Measurements from ENCODE around the gene FAHD2A. TPM values are rescaled to one million over a fixed set of nuclear protein-coding genes. Genes with fewer than 3 reads are reported as not detected.
"Not testable (repeated sequence)": the region's sequence is repeated elsewhere in the genome, so short reads cannot be mapped to it uniquely, and the experiment has no call there.

Gene FAHD2A
- total RNA-seq, 1 experiment from 2014 or later = 49.3 TPM

DNA sequence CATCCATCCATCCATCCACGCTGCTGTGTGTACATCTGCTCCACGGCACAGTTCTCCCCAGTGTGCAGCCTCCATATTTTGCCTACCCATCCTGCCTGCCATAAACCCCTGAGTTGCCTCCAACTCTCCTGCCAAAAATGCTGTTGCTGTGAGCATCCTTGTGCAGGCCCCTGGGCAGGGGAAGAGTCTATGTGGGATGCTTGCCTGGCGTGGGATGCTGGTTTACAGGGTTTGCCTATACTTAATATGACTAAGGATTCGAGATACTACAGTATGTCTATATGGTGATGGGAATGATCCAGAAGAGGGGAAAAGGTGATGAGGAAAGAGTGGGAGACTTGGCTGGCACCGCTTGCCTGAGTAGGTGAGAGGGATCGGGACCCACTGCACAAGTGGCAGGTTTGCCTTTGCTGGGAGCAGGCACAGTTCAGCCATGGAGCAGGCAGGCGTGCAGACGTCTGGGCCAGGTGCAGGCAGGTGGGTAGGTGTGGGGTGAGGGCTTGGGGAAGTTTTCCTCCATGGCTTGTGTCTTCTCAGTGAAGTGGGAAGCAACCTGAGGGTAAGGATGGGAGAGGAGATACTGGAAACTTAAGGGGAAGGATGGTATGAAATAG, 30.2 kb upstream of the FAHD2A start:
- H3K4me3 ChIP-seq (ENCODE audit: insufficient read depth, low read depth, low read length) = no peak overlapping the region
- H3K27me3 ChIP-seq (ENCODE audit: control insufficient read depth, insufficient read depth, low read length) = no peaks in the 10 kb centered on the region
- H3K36me3 ChIP-seq (replicated peaks; ENCODE audit: control insufficient read depth, insufficient read depth, low read length) = no peaks in the 10 kb centered on the region
- peak; percentile 14 for DNase-seq

DNA sequence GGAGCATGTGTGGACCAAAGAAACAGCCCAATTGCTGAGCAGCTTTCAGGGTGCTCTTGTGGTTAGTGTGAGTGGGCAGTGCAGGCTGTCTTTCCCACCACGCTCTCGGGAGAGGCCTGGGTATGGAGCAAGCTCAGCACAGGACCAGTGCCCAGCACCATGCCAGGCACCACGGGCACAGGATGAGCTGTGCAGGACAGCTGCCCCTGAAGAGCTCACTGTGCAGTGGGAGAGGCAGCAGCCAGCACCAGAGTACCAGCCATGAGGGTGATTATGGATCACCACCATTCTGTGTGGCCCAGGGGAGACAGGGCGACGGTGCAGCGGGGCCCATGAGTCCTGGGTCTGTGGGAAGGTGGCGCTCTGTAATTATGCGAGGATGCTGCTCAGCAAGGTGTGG, 29.7 kb upstream of the FAHD2A start:
- H3K4me3 ChIP-seq (ENCODE audit: insufficient read depth, low read depth, low read length) = no peak overlapping the region
- no peaks in the 10 kb centered on the region for H3K27me3 ChIP-seq (ENCODE audit: control insufficient read depth, insufficient read depth, low read length)
- peak; percentile 30 for DNase-seq
- H3K36me3 ChIP-seq (replicated peaks; ENCODE audit: control insufficient read depth, insufficient read depth, low read length) = no peaks in the 10 kb centered on the region

DNA sequence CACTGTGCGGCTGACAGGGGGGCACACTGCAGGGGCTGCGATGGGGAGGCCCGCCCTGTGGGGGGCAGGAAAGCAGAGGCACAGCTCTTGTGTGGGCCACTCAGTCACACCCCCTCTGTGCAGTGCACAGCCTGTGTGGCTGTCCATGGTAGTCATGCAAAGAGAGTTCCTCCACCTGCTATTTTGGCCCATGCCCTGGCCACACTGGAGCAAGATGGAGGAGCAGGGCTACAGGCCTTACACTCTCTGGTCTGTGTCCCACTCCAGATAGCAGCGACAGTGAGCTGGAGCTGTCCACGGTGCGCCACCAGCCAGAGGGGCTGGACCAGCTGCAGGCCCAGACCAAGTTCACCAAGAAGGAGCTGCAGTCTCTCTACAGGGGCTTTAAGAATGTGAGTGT, 28.5 kb upstream of the FAHD2A start:
- peak; percentile 37 for DNase-seq
- no peaks in the 10 kb centered on the region for H3K27me3 ChIP-seq (ENCODE audit: control insufficient read depth, insufficient read depth, low read length)
- no peak overlapping the region for H3K4me3 ChIP-seq (ENCODE audit: insufficient read depth, low read depth, low read length)
- no peaks in the 10 kb centered on the region for H3K36me3 ChIP-seq (replicated peaks; ENCODE audit: control insufficient read depth, insufficient read depth, low read length)

DNA sequence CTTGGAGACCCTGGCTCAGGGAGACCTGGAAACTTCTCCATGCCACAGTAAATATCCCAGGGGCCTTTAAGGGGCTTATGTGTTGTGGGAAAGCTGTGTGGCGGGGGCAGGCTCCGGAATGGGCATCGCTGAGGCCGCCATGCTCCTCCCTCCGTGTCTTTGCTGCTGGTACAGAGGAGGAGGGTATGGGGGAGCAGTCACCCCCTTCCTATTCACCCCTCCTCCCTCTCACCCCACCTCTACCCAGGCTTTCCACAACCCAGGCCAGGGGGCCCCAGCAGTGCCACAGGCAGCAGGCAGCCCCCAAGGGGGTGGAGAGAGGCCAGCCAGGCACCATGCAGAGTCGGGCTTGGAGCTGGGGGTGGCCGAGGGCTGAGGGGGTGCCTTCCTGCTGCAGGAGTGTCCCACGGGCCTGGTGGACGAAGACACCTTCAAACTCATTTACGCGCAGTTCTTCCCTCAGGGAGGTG, 28.0 kb upstream of the FAHD2A start:
- Histone ChIP-seq H3K36me3 (replicated peaks; ENCODE audit: control insufficient read depth, insufficient read depth, low read length) (no peaks in the 10 kb centered on the region), H3K4me3 (ENCODE audit: insufficient read depth, low read depth, low read length) (no peak overlapping the region), H3K27me3 (ENCODE audit: control insufficient read depth, insufficient read depth, low read length) (no peaks in the 10 kb centered on the region)
- DNase-seq = peak; percentile 36

DNA sequence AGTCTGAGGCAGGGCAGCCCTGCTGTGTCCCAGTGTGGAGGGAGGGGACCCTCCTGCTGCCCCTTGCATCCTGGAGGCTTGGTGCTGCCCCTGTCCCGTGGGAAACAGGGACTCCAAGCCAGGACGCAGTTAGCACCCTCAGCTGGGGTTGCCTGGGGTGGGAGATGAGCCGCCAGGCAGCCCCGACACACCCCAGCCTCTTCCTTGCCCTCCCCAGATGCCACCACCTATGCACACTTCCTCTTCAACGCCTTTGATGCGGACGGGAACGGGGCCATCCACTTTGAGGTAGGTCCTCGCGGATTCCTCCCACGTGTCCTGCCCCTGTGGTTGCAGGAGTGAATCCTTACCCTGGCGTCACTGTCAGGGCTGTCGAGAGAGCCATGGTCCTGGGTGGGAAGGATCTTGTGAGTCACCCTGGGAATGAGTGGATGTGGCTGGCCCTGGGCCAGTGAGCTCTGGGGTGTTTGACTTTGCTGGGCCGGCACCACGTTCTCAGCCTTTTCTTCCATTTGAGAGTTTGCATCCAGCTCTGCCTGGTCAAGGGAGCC, 27.5 kb upstream of the FAHD2A start:
- no peak for DNase-seq
- no peaks in the 10 kb centered on the region for H3K27me3 ChIP-seq (ENCODE audit: control insufficient read depth, insufficient read depth, low read length)
- no peaks in the 10 kb centered on the region for H3K36me3 ChIP-seq (replicated peaks; ENCODE audit: control insufficient read depth, insufficient read depth, low read length)
- no peak overlapping the region for H3K4me3 ChIP-seq (ENCODE audit: insufficient read depth, low read depth, low read length)

DNA sequence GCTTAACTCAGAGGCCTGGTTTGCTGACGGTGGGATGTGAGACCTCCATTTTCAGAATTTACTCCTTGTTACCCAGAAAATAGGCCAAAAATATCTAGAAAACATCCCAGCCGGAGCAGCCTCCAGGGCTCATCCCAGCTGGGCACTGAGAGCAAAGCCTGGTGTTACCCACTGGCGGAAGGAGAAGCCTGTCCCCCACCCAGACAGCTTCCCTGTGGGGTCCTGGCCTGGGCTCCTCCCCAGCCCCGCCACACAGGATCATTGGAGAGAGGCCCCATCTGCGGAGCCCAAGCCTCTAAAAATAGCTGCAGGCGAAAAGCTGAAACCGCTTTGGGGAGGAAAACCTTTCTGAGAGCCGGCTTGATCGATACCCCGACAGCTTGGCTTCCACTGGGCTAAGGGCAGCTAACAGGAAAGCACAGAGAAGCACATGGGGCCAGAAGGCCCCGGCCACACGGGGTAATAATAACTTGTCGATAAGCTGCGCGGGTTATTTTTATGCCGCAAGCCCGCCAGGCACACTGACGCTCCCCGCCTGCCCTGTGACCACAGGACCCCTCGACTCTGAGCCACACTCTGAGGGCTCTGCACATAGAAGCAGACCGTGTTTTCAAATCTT, 26.9 kb upstream of the FAHD2A start:
- no peaks in the 10 kb centered on the region for H3K27me3 ChIP-seq (ENCODE audit: control insufficient read depth, insufficient read depth, low read length)
- no peak overlapping the region for H3K4me3 ChIP-seq (ENCODE audit: insufficient read depth, low read depth, low read length)
- DNase-seq = no peak
- no peaks in the 10 kb centered on the region for H3K36me3 ChIP-seq (replicated peaks; ENCODE audit: control insufficient read depth, insufficient read depth, low read length)

DNA sequence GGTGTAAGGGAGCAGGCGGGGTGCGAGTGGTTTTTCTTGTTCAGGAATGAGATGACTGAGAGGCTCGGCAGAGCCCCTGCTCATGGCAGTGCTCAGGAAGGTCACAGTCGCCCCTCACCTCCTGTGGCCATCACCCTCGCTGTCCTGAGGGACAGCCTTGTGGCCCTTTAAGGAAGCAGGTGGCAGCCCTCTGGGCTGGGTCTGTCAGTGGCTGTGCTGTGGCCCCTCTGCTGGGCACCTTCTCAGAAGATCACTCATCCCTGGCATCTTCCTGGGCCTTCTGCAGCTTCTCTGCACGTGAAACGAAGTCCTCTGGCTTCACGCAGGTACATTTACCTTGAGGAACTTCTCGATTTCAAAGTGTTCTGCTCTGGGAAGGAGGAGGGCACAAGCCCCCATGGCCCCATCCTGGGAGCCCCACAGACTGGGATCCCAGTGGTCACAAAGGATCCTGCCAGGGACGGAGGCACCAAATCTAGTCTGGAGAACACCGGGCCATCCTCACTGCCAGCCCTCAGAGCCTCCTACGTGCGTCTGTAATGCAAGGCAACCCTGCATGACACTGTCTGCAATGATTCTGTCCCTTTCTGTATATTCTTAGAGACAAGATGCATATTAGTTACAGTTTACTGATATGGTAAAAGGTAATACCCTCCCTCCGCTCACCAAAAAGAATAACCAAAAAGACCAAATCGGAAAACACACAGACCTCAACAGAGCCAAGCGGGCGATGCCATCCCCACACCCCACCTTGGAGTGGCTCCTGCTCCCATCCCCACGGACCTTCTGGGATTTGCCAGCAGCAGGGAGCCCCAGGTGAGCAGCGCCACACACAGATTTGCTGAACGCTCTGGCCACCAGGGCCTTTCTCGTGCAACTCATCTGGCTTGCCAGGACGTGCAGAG, 25.9 kb upstream of the FAHD2A start:
- Histone ChIP-seq H3K4me3 (ENCODE audit: insufficient read depth, low read depth, low read length) (no peak overlapping the region), H3K36me3 (replicated peaks; ENCODE audit: control insufficient read depth, insufficient read depth, low read length) (no peaks in the 10 kb centered on the region), H3K27me3 (ENCODE audit: control insufficient read depth, insufficient read depth, low read length) (no peaks in the 10 kb centered on the region)
- DNase-seq = no peak

DNA sequence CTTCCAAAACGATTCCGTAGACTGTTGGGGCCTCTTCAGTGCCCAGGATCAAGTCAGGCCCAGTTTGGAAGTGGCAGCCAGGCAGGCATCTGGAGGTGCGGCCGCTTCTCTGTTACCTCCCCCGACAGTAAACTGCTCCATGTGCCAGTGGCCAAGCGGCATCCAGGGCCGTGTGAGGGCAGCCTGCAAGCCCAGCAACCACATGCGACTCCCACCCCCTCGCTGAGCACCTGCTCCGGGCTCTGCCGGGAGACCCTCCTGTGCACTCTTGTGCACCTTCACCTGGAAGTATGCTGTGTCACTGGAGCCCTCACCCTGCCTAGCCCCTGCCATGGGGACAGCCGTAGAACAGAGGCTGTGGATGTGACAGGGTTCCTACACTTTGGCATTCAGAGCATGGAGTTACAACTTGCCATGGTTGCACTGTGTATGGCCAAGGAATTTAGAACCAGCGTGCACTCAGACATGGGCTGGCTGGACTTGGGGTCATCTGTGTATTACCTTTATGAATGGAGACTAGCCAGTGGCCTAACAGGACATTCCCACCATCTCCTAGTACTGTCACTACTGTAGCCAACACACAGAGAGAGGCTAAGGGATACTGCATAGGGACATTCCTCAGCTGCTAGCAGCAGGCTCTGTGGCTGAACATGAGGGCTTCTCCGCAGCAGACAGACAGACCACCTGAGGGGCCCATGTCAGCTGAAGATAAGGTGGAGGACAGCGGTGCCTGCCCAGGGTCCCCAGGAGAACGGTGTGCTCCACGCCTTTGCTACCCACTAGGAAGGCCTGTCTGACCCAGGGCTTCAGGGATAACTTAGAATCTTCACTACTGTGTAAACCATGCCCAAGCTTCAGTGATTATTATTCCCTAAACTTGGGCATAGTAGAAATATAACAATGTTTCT, 25.0 kb upstream of the FAHD2A start:
- H3K36me3 ChIP-seq (replicated peaks; ENCODE audit: control insufficient read depth, insufficient read depth, low read length) = no peaks in the 10 kb centered on the region
- H3K4me3 ChIP-seq (ENCODE audit: insufficient read depth, low read depth, low read length) = no peak overlapping the region
- DNase-seq = peak; percentile 35
- H3K27me3 ChIP-seq (ENCODE audit: control insufficient read depth, insufficient read depth, low read length) = no peaks in the 10 kb centered on the region

DNA sequence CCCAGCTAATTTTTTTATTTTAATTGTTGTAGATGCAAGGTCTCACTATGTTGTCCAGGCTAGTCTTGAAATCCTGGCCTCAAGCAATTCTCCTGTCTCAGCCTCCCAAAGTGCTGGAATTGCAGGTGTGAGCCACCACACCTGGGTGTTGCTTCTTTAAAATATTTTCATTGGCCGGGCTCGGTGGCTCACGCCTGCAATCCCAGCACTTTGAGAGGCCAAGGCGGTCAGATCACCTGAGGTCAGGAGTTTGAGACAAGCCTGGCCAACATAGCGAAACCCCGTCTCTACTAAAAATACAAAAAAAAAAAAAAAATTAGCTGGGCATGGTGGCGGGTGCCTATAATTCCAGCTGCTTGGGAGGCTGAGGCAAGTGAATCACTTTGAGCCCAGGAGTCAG, 24.2 kb upstream of the FAHD2A start:
- not testable (repeated sequence) for H3K4me3 ChIP-seq (ENCODE audit: insufficient read depth, low read depth, low read length); H3K36me3 ChIP-seq (replicated peaks; ENCODE audit: control insufficient read depth, insufficient read depth, low read length); H3K27me3 ChIP-seq (ENCODE audit: control insufficient read depth, insufficient read depth, low read length); DNase-seq

DNA sequence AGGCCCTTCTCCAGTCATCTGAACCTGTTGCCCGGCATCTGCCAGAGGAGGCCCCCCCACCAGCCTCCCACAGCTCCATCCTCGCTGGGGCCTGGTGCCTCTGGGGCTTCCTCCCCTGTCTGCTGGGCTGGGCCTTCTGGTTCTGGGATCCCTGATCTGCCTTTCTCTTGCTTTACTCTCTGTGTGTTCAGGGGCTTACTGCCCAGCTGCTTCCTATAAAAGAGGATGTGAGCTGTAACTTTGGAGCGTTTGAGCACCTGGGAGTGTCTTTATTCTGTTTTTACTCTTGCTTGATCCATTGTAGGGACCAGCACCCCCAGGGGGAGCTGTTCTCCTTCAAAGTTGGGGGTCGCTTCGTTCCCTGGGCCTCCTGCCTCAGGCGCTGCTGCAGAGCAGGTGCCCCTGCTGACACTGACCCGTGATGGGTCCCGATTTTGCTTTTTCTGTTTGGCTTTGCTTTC, 23.1 kb upstream of the FAHD2A start:
- DNase-seq = peak; percentile 90
- Histone ChIP-seq H3K4me3 (ENCODE audit: insufficient read depth, low read depth, low read length) (no peak overlapping the region), H3K27me3 (ENCODE audit: control insufficient read depth, insufficient read depth, low read length) (no peaks in the 10 kb centered on the region), H3K36me3 (replicated peaks; ENCODE audit: control insufficient read depth, insufficient read depth, low read length) (no peaks in the 10 kb centered on the region)

DNA sequence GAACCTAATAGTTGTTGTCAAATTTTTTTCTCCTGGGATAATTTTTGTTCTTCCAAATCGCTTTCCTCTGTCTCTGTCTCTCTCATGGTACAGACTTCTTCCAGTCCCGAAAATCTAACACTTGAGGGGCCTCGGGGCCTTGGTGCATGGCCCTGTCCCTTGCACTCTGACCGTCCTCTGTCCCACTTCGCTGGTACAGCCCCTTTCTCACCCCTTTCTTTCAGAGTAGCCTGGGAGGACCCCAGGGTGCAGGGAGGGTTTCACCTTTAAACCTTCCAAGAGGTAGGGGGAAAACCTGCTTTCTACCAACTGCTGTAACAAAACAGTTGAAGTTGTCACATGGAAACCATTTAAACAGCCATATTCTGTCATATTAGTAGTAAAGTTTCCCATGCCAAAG, 22.2 kb upstream of the FAHD2A start:
- Histone ChIP-seq H3K27me3 (ENCODE audit: control insufficient read depth, insufficient read depth, low read length) (no peaks in the 10 kb centered on the region), H3K36me3 (replicated peaks; ENCODE audit: control insufficient read depth, insufficient read depth, low read length) (no peaks in the 10 kb centered on the region), H3K4me3 (ENCODE audit: insufficient read depth, low read depth, low read length) (no peak overlapping the region)
- DNase-seq = no peak

DNA sequence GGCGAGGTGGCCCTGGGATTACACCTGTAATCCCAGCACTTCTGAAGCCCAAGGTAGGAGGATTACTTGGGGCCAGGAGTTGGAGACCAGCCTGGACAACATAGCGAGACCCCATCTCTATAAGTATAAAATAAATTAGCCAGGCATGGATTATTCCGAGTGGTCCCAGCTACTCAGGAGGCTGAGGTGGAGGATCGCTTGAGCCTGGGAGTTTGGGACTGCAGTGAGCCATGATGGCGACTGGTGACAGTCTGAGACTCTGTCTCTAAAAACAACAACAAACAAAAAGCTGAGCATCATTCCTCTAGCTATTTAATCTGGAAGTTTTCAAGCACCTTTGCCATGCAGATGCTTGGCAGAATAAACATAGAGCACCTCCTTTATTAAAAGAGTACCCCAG, 21.8 kb upstream of the FAHD2A start:
- Histone ChIP-seq H3K36me3 (replicated peaks; ENCODE audit: control insufficient read depth, insufficient read depth, low read length) (no peaks in the 10 kb centered on the region), H3K27me3 (ENCODE audit: control insufficient read depth, insufficient read depth, low read length) (no peaks in the 10 kb centered on the region), H3K4me3 (ENCODE audit: insufficient read depth, low read depth, low read length) (no peak overlapping the region)
- DNase-seq = no peak

DNA sequence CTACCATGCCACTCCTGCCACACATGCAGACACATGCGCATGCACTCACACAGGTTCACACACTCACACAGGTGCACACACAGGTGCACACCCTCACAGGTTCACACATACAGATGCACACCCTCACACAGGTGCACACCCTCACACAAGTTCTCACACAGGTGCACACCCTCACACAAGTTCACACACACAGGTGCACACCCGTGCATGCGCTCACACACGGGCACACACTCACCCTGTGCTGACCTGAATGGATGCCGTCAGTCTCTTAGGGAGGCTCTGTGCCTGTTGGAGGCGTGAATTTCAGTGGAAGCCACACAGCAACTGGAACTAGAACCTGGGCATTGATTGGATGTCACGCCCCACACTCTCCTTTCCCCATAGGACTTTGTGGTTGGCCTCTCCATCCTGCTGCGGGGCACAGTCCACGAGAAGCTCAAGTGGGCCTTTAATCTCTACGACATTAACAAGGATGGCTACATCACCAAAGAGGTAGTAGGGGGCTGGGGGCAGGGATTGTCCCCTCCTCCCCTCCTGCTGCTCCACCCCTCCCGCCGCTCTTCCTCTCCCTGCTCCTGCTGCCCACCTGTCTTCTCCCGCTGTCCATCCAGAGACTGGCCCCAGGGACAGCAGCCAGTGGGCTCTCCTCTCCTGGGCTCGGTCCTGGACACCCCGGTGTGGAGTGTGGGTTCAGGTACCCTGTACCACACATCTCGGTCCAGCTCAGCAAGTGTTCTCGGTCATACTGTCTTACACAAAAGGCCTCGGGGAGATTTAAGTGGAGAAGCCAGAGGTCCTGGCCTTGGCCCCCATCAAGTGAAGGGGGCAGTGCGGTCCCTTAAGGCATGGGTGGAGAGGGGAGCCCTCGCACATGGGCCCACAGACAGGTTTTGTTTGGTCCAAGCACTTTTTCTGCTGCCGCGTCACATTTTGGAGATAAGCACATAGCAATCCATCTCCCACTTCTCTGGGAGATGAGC, 21.0 kb upstream of the FAHD2A start:
- H3K36me3 ChIP-seq (replicated peaks; ENCODE audit: control insufficient read depth, insufficient read depth, low read length) = no peaks in the 10 kb centered on the region
- H3K4me3 ChIP-seq (ENCODE audit: insufficient read depth, low read depth, low read length) = no peak overlapping the region
- no peaks in the 10 kb centered on the region for H3K27me3 ChIP-seq (ENCODE audit: control insufficient read depth, insufficient read depth, low read length)
- DNase-seq = no peak

All from H7 (cell line).